T-helper 22 cell (primary cell): ENCODE measurements around the gene PDGFC.

ENCODE experiments used
- DNase-seq: peaks from one replicate; pipeline ENCODE4 v3.0.0-alpha.2; 2020; ENCODE audit warnings: low read depth

The PDGFC gene

GRCh38 chr4:156974264-156974663 is 2.7 kb upstream of the PDGFC start:
- no peak for DNase-seq

DNA sequence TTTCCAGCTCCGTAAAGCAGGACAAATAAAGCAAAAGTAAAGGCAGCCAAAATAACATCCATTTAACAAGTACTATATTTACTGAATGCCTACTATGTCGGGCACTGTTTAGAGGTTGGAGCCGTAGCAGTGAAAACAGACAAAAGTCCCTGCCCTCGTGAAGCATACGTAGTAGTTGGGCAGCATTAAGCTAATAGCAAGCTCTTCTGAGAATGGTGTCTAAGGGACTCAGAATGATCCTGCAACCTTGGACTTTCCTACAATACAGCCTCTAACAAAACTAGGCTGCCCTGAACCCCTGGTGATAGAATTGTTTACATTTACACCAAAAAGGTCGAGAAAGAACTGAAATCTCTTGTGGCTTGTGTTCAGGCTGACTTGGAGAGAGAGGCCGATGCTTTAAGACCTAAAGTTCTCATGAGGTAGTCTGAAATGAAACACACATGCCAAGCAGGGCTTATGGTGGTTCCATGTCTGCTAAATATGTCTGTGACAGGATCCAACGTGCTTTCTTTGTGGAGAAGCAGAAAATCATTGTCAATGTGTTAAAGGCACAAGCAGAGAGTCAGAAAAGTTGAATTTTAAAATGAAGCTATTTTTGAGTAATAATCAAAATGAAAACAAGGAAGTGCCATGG is 898 bp upstream of the PDGFC start:
- DNase-seq = no peak

- DNase-seq = no peak
Measured at GRCh38 chr4:156971165-156971675, 379 bp downstream of the PDGFC start.

DNA sequence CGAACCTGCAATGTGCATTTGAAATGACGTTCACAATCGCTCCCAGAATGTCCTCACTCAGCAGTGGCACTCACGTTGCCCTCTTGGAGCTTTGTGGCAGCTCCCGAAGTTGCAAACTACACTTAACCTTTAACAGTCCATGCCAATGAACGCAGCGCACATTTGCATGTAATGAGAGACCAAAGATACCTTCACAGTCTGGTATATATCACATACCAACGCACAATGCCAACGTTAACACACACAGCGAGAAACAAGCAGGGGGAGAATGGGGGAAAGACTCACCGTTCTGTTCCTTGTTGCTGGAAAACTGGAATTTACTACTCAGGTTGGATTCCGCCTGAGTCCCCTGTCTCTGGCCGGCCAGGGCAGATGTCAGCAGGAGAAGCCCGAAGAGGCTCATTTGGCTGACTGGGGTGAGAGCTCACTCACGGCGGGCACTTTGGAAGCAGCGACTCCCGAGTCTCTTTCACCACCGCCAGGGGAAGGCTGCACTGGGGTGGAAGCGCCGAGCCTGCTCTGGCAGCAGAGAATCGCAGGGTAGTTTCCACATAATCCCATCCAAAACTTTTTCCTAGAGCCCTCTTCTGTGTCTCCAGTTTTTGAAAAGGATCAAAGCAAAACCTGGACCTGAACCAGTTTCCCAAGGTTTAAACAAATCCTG is 966 bp downstream of the PDGFC start:
- DNase-seq = no peak

- no peak for DNase-seq
Measured at GRCh38 chr4:156969911-156970310, 1.7 kb downstream of the PDGFC start.

GRCh38 chr4:156969101-156969500 is 2.5 kb downstream of the PDGFC start:
- no peak for DNase-seq

GRCh38 chr4:156968479-156968984 is 3.1 kb downstream of the PDGFC start:
- no peak for DNase-seq

- no peak for DNase-seq
Measured at GRCh38 chr4:156966836-156967235, 4.8 kb downstream of the PDGFC start.

DNA sequence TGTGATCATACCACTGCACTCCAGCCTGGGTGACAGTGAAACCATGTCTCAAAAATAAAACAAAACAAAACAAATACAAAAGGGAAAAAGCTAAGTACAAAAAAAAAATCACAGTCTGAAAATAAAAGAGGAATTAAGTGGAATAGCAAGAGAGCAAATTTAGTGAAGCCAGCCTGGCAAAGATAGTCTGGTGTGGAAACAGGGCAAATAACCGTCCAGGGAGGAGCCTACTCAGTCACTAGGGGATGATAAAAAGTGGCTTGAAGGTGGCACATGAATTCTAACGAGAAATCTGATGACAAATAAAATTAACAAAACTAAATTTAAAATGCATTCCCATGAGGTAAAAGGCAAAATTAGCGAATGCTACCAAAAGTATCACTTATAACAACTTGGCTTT is 8.2 kb downstream of the PDGFC start:
- DNase-seq = no peak

- no peak for DNase-seq
Measured at GRCh38 chr4:156962528-156962974, 9.0 kb downstream of the PDGFC start.

- DNase-seq = no peak
Measured at GRCh38 chr4:156962058-156962358, 9.6 kb downstream of the PDGFC start.

DNA sequence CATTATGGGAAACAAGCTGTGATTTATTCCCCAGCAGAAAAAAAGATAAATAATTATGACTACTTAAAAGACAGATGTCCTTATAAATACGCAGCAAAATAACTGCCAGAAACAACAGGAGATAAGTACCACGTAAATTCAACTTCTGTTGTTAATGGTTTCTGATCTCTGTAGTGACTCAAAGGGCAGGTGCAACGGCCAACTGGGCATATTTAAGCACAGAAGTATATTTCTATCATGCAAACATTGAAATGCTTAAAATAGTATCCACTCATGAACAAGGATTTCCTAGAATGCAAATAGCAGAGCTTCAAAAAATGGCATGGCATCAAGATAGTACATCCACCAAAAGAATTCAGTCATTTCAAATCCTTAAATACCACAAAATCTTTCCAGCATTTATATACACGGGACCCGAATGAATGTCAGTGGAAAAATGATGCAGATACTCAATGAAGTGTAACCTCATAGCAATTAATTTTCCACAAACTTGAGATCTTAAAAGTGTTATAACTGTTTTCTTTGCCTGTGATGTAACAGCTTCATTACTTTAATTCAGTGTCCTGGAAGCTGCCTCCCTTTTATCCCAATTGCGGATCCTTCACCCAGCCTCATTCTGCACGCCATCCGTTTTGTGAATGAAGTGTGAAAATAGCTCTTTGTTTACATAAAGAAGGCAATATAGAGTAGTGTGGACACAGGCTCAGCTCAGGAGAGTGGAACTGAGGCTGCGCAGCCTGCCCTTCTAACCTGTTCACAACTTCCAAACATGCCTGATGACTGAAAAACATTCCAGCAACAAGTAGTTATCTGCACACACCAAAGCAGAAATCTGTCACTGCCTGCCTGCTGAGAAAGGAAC is 10.2 kb downstream of the PDGFC start:
- no peak for DNase-seq

- DNase-seq = no peak
Measured at GRCh38 chr4:156959298-156959702, 12.3 kb downstream of the PDGFC start.

DNA sequence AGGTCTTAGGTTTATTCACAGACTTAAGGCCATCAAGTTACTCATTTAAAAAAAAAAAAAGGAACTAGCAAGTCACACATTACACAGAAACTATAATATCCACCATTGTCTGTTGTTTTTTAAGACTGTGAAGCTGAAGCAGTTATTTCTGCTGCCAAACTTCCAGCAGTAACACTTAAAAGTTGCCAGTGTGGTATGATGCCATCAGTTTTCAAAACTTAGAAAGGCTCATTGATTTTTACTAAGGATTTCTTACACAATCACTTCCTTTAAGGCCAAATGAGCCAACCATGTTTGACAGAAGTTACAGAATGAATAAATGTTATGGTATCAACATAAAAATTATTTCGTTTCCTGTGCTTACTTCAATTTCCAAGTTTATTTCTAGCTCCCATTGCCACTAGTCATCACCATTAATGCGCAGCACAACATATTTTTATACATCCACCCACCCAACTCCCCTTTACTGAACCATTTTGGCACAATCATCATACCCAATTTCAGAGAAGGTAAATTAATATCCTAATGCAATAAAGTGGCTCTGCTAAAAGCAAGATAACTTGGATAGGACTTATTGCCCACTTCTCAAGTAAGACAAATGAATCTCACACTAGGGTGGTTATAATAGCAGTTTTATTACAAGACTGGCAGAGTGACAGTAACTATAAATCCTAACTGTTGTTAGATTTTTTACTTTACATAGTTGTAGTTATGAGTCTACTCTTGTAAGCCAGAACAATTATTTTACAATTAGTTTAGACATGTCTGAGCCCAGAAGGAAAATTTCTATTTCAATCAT is 13.1 kb downstream of the PDGFC start:
- no peak for DNase-seq

GRCh38 chr4:156957556-156957955 is 14.0 kb downstream of the PDGFC start:
- DNase-seq = no peak

- DNase-seq = no peak
Measured at GRCh38 chr4:156956826-156957368, 14.7 kb downstream of the PDGFC start.

DNA sequence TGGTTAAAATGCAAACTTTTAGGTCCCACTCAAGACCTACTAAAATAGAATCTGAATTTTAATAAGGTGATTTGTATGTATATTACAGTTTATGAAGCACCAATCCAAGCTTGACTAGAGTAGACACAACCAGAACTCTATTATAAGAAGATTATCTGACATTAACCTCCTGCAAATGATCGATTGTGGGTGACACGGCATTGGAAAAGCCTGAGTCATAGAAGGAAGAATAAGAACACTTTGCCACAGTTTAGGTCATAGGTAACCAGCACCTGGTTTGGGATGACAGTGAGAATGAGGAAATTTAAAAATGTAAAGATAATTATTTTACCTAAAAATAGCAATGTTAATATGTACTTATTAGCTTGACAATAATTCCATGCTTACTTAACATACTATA is 15.2 kb downstream of the PDGFC start:
- no peak for DNase-seq

GRCh38 chr4:156954587-156954986 is 17.0 kb downstream of the PDGFC start:
- DNase-seq = no peak

DNA sequence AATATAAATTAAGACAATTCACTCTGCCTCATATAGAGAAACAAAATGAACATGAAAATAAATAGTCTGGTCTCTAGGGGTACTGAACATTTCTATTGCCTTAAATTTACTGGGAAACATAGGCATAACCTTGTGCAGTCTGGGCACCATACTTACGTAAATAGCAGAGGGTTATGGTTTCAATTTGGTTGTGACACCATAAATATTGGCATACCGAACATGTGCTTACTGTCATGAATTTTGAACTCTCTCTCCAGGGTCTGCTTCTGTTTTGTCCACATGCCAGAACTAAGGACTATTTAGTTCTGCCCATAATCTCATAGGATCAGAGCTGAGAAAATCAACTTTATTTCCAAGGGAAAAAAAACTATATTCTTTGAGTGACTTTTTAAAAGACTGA is 17.6 kb downstream of the PDGFC start:
- DNase-seq = no peak

- DNase-seq = no peak
Measured at GRCh38 chr4:156953001-156953400, 18.6 kb downstream of the PDGFC start.

- no peak for DNase-seq
Measured at GRCh38 chr4:156952078-156952759, 19.4 kb downstream of the PDGFC start.
